ENCODE results near the gene ZSCAN12. TPM values are rescaled to one million over a fixed set of nuclear protein-coding genes. Genes with fewer than 3 reads are reported as not detected.

The ZSCAN12 gene
- total RNA-seq, 1 experiment from 2014 or later: 1.6 TPM

- no peaks in the 10 kb centered on the region for H3K27me3 ChIP-seq (replicated peaks; ENCODE audit: control insufficient read depth, insufficient read depth, low read length)
- Mint-ChIP-seq H3K9me3 (ENCODE audit: unreplicated experiment) (no peaks in the 10 kb centered on the region), H3K27ac (ENCODE audit: unreplicated experiment) (no peak overlapping the region), H3K36me3 (ENCODE audit: insufficient read depth, unreplicated experiment) (peaks cover 5% of the 10 kb centered on the region), H3K4me1 (ENCODE audit: low read depth, unreplicated experiment) (peaks cover 11% of the 10 kb centered on the region), H3K27me3 (ENCODE audit: insufficient read depth, unreplicated experiment) (peaks cover 3% of the 10 kb centered on the region), H3K4me3 (ENCODE audit: unreplicated experiment) (peak overlapping the region; percentile 96)
- TF ChIP-seq, protein P1, sequence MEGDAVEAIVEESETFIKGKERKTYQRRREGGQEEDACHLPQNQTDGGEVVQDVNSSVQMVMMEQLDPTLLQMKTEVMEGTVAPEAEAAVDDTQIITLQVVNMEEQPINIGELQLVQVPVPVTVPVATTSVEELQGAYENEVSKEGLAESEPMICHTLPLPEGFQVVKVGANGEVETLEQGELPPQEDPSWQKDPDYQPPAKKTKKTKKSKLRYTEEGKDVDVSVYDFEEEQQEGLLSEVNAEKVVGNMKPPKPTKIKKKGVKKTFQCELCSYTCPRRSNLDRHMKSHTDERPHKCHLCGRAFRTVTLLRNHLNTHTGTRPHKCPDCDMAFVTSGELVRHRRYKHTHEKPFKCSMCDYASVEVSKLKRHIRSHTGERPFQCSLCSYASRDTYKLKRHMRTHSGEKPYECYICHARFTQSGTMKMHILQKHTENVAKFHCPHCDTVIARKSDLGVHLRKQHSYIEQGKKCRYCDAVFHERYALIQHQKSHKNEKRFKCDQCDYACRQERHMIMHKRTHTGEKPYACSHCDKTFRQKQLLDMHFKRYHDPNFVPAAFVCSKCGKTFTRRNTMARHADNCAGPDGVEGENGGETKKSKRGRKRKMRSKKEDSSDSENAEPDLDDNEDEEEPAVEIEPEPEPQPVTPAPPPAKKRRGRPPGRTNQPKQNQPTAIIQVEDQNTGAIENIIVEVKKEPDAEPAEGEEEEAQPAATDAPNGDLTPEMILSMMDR (IDR thresholded peaks at IDR 0.05; ENCODE audit: insufficient read depth in 1 of 2, low read depth in 1 of 2, low read length in 1 of 2, severe bottlenecking in 1 of 2, unreplicated experiment in 1 of 2): no peak
- no peak for DNase-seq
- H3K4me3 ChIP-seq (ENCODE audit: low read depth, low read length): no peak overlapping the region
- ChIA-PET CTCF (no interaction called here), POLR2A (no interaction called here)
- 0 out of 2 replicates have a peak, but pooled peaks cover 21% of the 10 kb centered on the region for H3K4me1 ChIP-seq
- intact Hi-C loops (cut with micrococcal nuclease; ENCODE audit: unreplicated experiment): no loop called here
- H3K9me3 ChIP-seq: no peaks in the 10 kb centered on the region
- no TSS peak for BruUV-seq (replicated peaks)
- no peaks in the 10 kb centered on the region for H3K36me3 ChIP-seq (ENCODE audit: control insufficient read depth, insufficient read depth, low read length)
These were observed 48.0 kb downstream of the ZSCAN12 start for GRCh38 chr6:28351493-28351925.

- Histone ChIP-seq H3K9me3 (no peaks in the 10 kb centered on the region), H3K4me1 (0 out of 2 replicates have a peak, but pooled peaks cover 17% of the 10 kb centered on the region), H3K27me3 (replicated peaks; ENCODE audit: control insufficient read depth, insufficient read depth, low read length) (no peaks in the 10 kb centered on the region), H3K4me3 (ENCODE audit: low read depth, low read length) (no peak overlapping the region), H3K36me3 (ENCODE audit: control insufficient read depth, insufficient read depth, low read length) (no peaks in the 10 kb centered on the region)
- H3K36me3 Mint-ChIP-seq (ENCODE audit: insufficient read depth, unreplicated experiment): peaks cover 5% of the 10 kb centered on the region
- H3K27me3 Mint-ChIP-seq (ENCODE audit: insufficient read depth, unreplicated experiment): peaks cover 3% of the 10 kb centered on the region
- TF ChIP-seq, protein P1 (IDR thresholded peaks at IDR 0.05; ENCODE audit: insufficient read depth in 1 of 2, low read depth in 1 of 2, low read length in 1 of 2, severe bottlenecking in 1 of 2, unreplicated experiment in 1 of 2): no peak
- no TSS peak for BruUV-seq (replicated peaks)
- H3K4me3 Mint-ChIP-seq (ENCODE audit: unreplicated experiment): peak overlapping the region; percentile 96
- intact Hi-C loops (cut with micrococcal nuclease; ENCODE audit: unreplicated experiment): no loop called here
- peaks cover 11% of the 10 kb centered on the region for H3K4me1 Mint-ChIP-seq (ENCODE audit: low read depth, unreplicated experiment)
- no peak overlapping the region for H3K27ac Mint-ChIP-seq (ENCODE audit: unreplicated experiment)
- DNase-seq: no peak
- POLR2A ChIA-PET: no interaction called here
- no peaks in the 10 kb centered on the region for H3K9me3 Mint-ChIP-seq (ENCODE audit: unreplicated experiment)
- CTCF ChIA-PET: no interaction called here
These were observed 48.5 kb downstream of the ZSCAN12 start for GRCh38 chr6:28351087-28351486.

- Histone ChIP-seq H3K4me3 (ENCODE audit: low read depth, low read length) (peak within 1 kb of the TSS; percentile 48), H3K9me3 (no peaks in the 10 kb centered on the region), H3K4me1 (0 out of 2 replicates have a peak, but pooled peaks cover 7% of the 10 kb centered on the region), H3K36me3 (ENCODE audit: control insufficient read depth, insufficient read depth, low read length) (no peaks in the 10 kb centered on the region), H3K27me3 (replicated peaks; ENCODE audit: control insufficient read depth, insufficient read depth, low read length) (no peaks in the 10 kb centered on the region)
- peaks cover 3% of the 10 kb centered on the region for H3K27me3 Mint-ChIP-seq (ENCODE audit: insufficient read depth, unreplicated experiment)
- TF ChIP-seq, protein P1 (IDR thresholded peaks at IDR 0.05; ENCODE audit: insufficient read depth in 1 of 2, low read depth in 1 of 2, low read length in 1 of 2, severe bottlenecking in 1 of 2, unreplicated experiment in 1 of 2): no peak
- peak within 1 kb of the TSS; percentile 94 for H3K27ac Mint-ChIP-seq (ENCODE audit: unreplicated experiment)
- BruUV-seq (replicated peaks): TSS peak; percentile 80
- H3K36me3 Mint-ChIP-seq (ENCODE audit: insufficient read depth, unreplicated experiment): peaks cover 5% of the 10 kb centered on the region
- POLR2A ChIA-PET: no interaction called here
- CTCF ChIA-PET: interaction anchor here (0.7 to 0.9 kb wide), 2 partner anchors 33 to 296 kb away, joined by 4 read pairs; no protein-coding TSS in a partner anchor
- peak; percentile 76 to 77 for DNase-seq
- intact Hi-C loops (cut with micrococcal nuclease; ENCODE audit: unreplicated experiment): loop anchor here (1.0 to 2.0 kb wide), 2 partner anchors 15 to 69 kb away; partner anchors contain the start of gene PGBD1
- H3K4me1 Mint-ChIP-seq (ENCODE audit: low read depth, unreplicated experiment): peaks cover 11% of the 10 kb centered on the region
- H3K9me3 Mint-ChIP-seq (ENCODE audit: unreplicated experiment): no peaks in the 10 kb centered on the region
- H3K4me3 Mint-ChIP-seq (ENCODE audit: unreplicated experiment): peak within 1 kb of the TSS; percentile 96
These were observed 49.4 kb downstream of the ZSCAN12 start, which contains the start of gene ZKSCAN3 for GRCh38 chr6:28349892-28350737. ZKSCAN3 (plus strand) TSS chr6:28349947; CDS start chr6:28359587, 9,640 bp downstream.

Data from Caco-2 (cell line).